NCI-H2227 treated with DMSO at 0.1 percent for 48 hours (cell line): ENCODE results near the gene MAGEL2.
"Not testable (repeated sequence)": the region's sequence is repeated elsewhere in the genome, so short reads cannot be mapped to it uniquely, and the experiment has no call there.

ENCODE experiments used
- DNase-seq: peaks from one replicate; lab custom pipeline; 2025; lab: John Stamatoyannopoulos, UW

MAGEL2 gene

DNA sequence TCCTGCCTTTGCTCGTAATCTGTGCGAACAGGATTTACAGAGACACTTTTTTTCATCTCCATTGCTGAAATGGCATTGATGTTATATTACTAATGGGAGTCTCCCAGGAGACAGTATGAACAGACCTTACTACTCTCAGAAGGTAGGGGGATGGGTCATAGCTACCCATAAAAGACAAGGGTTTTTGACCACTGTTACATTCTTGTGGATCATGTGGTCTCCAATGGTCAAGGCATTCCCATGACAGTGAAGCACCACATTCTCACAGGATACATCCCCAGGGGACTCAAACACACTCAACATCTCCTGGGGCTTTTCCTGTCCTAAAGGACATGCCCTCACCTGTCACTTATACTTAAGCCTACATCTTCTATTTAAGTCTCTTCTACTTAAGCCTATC, 41.4 kb downstream of the MAGEL2 start:
- DNase-seq = no peak

DNA sequence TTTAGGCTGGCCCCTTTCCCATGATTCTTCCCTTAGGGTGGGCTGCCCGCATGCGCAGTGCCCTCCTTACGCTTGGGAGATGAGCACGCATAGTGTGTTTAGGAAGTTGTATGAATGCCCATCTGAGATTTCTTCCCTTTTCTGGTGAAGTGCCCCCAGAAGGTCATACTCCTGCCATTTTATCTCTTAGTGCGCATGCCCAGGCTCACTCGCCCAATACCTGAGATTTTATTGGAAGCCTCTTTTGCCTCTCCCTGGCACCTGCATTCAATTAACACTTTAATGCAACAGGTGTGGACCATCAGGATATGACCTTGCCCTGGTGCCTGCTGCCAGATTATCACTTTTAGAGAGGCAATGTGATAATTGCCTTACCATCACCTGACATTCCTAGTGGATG, 45.5 kb downstream of the MAGEL2 start:
- DNase-seq = no peak

DNA sequence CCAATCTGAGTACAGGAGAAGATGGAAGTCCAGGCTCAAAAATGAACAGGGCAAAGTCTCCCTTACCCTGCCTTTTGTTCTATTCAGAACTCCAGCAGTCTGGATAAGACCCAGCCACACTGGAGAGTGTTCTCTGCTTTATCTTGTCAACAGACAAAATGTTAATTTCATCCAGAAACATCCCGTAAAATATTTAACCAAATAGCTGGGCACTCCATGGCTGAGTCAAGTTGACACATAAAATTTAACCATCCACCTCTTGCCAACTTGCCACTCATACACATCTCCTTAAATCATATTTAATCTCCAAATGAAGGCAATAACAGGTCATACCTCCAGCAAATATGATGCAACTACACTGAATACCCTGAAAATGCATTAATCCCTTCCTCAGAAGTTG, 48.6 kb downstream of the MAGEL2 start:
- DNase-seq = no peak

DNA sequence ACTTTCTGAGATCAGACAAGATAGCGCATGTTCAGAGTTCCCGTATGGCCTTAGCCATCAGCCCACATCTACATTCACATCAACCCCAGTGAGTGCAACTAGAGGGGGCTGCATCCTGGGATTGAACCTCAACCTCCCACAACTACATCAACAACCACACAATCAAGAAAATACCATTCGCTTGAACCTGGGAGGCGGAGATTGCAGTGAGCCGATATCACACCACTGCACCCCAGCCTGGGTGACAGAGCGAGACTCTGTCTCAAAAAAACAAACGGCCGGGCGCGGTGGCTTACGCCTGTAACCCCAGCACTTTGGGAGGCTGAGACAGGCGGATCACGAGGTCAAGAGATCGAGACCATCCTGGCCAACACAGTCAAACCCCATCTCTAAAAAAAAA, 50.4 kb downstream of the MAGEL2 start:
- not testable (repeated sequence) for DNase-seq

DNA sequence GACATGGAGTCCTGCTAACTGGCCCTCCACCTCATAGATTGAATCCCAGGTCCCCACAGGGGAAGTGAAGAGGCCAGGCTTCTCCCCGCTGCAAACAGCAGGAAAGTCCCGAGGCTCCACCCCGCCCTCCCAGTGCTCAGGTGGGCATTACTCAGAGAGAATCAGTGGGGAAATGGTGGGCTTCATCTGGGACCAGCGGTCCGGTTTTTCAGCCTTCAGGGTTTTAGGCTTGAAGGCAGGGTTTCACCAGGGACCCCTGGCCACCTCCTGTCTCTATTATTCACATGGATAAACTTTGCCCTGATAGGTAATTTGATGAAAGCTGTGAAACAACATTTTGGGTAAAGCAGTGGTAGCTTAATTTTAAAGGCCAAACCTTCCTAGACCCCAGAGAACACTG, 50.9 kb downstream of the MAGEL2 start:
- no peak for DNase-seq

DNA sequence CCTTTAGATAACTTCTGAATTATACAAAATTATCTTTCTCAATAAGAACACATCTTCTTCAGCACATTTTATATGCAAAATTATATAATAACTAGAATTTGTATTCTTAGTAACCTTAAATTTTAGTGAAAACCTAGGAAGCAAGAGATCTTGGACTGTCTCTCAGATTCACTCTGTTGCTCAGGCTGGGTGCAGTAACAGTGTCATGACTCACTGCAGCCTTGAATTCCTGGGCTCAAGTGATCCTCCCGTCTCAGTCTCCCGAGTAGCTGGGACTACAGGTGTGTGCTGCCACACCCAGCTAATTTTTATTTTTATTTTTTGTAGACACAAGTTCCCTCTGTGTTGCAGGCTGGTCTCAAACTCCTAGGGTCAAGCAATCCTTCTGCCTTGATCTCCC, 52.3 kb downstream of the MAGEL2 start:
- DNase-seq = no peak

DNA sequence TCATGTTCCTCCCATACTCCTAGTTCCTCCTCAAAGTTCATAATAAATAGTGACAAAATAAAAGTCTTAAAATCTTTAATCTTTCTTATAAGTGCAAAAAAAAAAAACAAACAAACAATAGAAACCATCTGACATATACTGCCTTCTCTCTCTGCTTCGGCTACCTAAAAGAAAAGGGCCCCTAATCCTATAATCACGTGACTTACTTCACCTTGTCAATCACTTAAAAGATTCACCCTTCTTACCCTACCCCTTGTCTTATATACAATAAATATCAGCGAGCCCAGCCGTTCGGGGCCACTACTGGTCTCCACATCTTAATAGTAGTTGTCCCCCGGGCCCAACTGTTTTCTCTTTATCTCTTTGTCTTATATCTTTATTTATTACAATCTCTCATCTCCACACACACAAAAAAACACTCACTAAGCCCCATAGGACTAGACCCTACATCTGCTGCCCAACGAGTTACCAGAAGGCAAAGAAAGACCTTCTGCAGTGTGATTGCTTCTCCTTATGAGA, 53.4 kb downstream of the MAGEL2 start:
- no peak for DNase-seq
